HCT116 (cell line): ENCODE results near the gene GARIN5A. TPM values are rescaled to one million over a fixed set of nuclear protein-coding genes. Genes with fewer than 3 reads are reported as not detected.

Source experiments
- ATAC-seq: fragments of 200-7000 bp; cut with Tn5 transposase; 2 replicates; pipeline ENCODE4 v1.9.1; 2020; ENCODE audit warnings: mild to moderate bottlenecking, moderate library complexity
- BruUV-seq: library from RNA; stranded (reverse); fragments of 400-500 nt; replicated peaks from 2 replicates; lab custom pipeline; 2021; lab: Mats Ljungman, UMichigan
- CTCF ChIA-PET: fragments of 300-600 bp; sonication (Branson Sonifier 250); formaldehyde crosslinking; loops from one replicate; lab custom pipeline; 2021; ENCODE audit warnings: antibody characterized with exemption; lab: Charles Lee
- POLR2A ChIA-PET: fragments of 300-600, 350-600 bp; sonication (Branson Sonifier 250); formaldehyde crosslinking; loops from one replicate; lab custom pipeline; 2021; ENCODE audit warnings: antibody characterized with exemption; lab: Charles Lee
- RAD21 ChIA-PET, 2 experiments: fragments of 300-600 bp; sonication (Branson Sonifier 250); formaldehyde crosslinking; loops; one replicate each; lab custom pipeline; 2023; ENCODE audit warnings: low total read pairs in 2 of 2; ENCODE audit not compliant: uncharacterized antibody in 2 of 2, unreplicated experiment in 2 of 2, low non-redundant PET in 1 of 2; lab: Charles Lee
- DNase-seq: peaks from one replicate; pipeline ENCODE4 v3.0.0-alpha.2; 2010; ENCODE audit warnings: low read depth, low spot score
- H2AFZ ChIP-seq: fragments of 200-600 bp; shearing (Covaris generic), sonication (generic); 2 replicates; pipeline ENCODE4 v1.6.1; 2017; ENCODE audit warnings: low read depth, mixed run types, mixed read lengths, antibody characterized with exemption, low read length; ENCODE audit not compliant: poor library complexity, severe bottlenecking
- H3K27ac ChIP-seq: 2 replicates; pipeline ENCODE4 v1.5.1; 2012; ENCODE audit warnings: low read depth, low read length
- H3K27me3 ChIP-seq: fragments of 200-600 bp; sonication (generic); 2 replicates; pipeline ENCODE4 v1.6.1; 2016; ENCODE audit warnings: mixed run types, low read length, mixed read lengths; ENCODE audit not compliant: insufficient read depth
- H3K36me3 ChIP-seq, 2 experiments: fragments of 200-500 bp in 1 of 2; fragments of 200-600 bp in 1 of 2; sonication (Bioruptor generic) in 1 of 2; sonication (generic) in 1 of 2; 2 replicates each; pipeline versions ENCODE4 v1.5.1 to v1.6.1; 2014 to 2016; ENCODE audit warnings: low read length in 2 of 2, inconsistent platforms in 1 of 2, mixed read lengths in 1 of 2, mixed run types in 1 of 2; ENCODE audit not compliant: insufficient read depth in 2 of 2, control insufficient read depth in 1 of 2
- H3K4me1 ChIP-seq, 2 experiments: fragments of 200-600 bp in 1 of 2; sonication (generic) in 1 of 2; 2 replicates each; pipeline versions ENCODE4 v1.5.1 to v1.6.1; 2012 to 2017; ENCODE audit warnings: low read length in 2 of 2, inconsistent platforms in 1 of 2, mild to moderate bottlenecking in 1 of 2, mixed read lengths in 1 of 2, mixed run types in 1 of 2, moderate library complexity in 1 of 2; ENCODE audit not compliant: insufficient read depth in 2 of 2, control insufficient read depth in 1 of 2
- H3K4me2 ChIP-seq: fragments of 200-600 bp; sonication (generic); 2 replicates; pipeline ENCODE4 v1.6.1; 2017; ENCODE audit warnings: mixed run types, low read length, mixed read lengths
- H3K4me3 ChIP-seq, 2 experiments: fragments of 200-600 bp in 1 of 2; sonication (generic) in 1 of 2; replicated peaks in 1 of 2; 2 replicates each; pipeline ENCODE4 v1.5.1; 2011 to 2016; ENCODE audit warnings: low read length in 2 of 2, control low read depth in 1 of 2, low read depth in 1 of 2, mild to moderate bottlenecking in 1 of 2, mixed read lengths in 1 of 2, mixed run types in 1 of 2
- H3K79me2 ChIP-seq: fragments of 200-600 bp; sonication (generic); 2 replicates; pipeline ENCODE4 v1.6.1; 2017; ENCODE audit warnings: mild to moderate bottlenecking, mixed run types, low read length, moderate library complexity, mixed read lengths; ENCODE audit not compliant: insufficient read depth
- H3K9ac ChIP-seq: fragments of 200-600 bp; sonication (generic); 2 replicates; pipeline ENCODE4 v1.6.1; 2016; ENCODE audit warnings: low read length, mixed read lengths
- H3K9me2 ChIP-seq: fragments of 200-600 bp; sonication (generic), shearing (Covaris generic); 2 replicates; pipeline ENCODE4 v1.6.1; 2017; ENCODE audit warnings: mixed run types, mild to moderate bottlenecking, moderate library complexity; ENCODE audit not compliant: insufficient read depth
- H3K9me3 ChIP-seq, 2 experiments: fragments of 200-500 bp in 1 of 2; fragments of 200-600 bp in 1 of 2; sonication (Bioruptor generic) in 1 of 2; sonication (generic) in 1 of 2; 2 replicates each; pipeline ENCODE4 v1.6.1; 2014 to 2017; ENCODE audit warnings: low read length in 2 of 2, mixed read lengths in 2 of 2, inconsistent platforms in 1 of 2, low read depth in 1 of 2, mild to moderate bottlenecking in 1 of 2, mixed run types in 1 of 2, moderate library complexity in 1 of 2; ENCODE audit not compliant: control insufficient read depth in 1 of 2, insufficient read depth in 1 of 2
- H4K20me1 ChIP-seq: fragments of 200-600 bp; sonication (generic), shearing (Covaris generic); 2 replicates; pipeline ENCODE4 v1.6.1; 2017; ENCODE audit warnings: mixed run types, mild to moderate bottlenecking, moderate library complexity; ENCODE audit not compliant: insufficient read depth
- CBX3 ChIP-seq: IDR thresholded peaks from 2 replicates; pipeline ENCODE4 v1.6.1; 2012; ENCODE audit warnings: low read depth
- CEBPB ChIP-seq: IDR thresholded peaks from 2 replicates; pipeline ENCODE4 v1.6.1; 2012; ENCODE audit warnings: low read depth
- EGR1 ChIP-seq: IDR thresholded peaks from 2 replicates; pipeline ENCODE4 v1.6.1; 2012; ENCODE audit warnings: low read depth
- ELF1 ChIP-seq: IDR thresholded peaks from 2 replicates; pipeline ENCODE4 v1.6.1; 2012; ENCODE audit warnings: low read depth, borderline replicate concordance
- EZH2phosphoT487 ChIP-seq: fragments of 200-600 bp; IDR thresholded peaks from 2 replicates; pipeline ENCODE4 v1.6.1; 2018; ENCODE audit warnings: antibody characterized with exemption, borderline replicate concordance
- JUND ChIP-seq: IDR thresholded peaks from 2 replicates; pipeline ENCODE4 v1.6.1; 2012
- POLR2A ChIP-seq: IDR thresholded peaks from 2 replicates; pipeline ENCODE4 v1.7.0; 2011; ENCODE audit warnings: borderline replicate concordance; ENCODE audit not compliant: insufficient read depth, insufficient read length; ENCODE audit errors: extremely low read depth
- POLR2AphosphoS5 ChIP-seq: IDR thresholded peaks from 2 replicates; pipeline ENCODE4 v1.6.1; 2011; ENCODE audit warnings: mild to moderate bottlenecking, low read depth, low read length, moderate library complexity
- RAD21 ChIP-seq: IDR thresholded peaks from 2 replicates; pipeline ENCODE4 v1.6.1; 2012; ENCODE audit warnings: low read depth, mild to moderate bottlenecking
- SIN3A ChIP-seq: IDR thresholded peaks from 2 replicates; pipeline ENCODE4 v1.6.1; 2012; ENCODE audit warnings: low read depth
- SP1 ChIP-seq: IDR thresholded peaks from 2 replicates; pipeline ENCODE4 v1.6.1; 2012; ENCODE audit warnings: low read depth
- TCF7L2 ChIP-seq: IDR thresholded peaks from 2 replicates; pipeline ENCODE4 v1.7.0; 2011; ENCODE audit warnings: borderline replicate concordance, inconsistent platforms; ENCODE audit not compliant: insufficient read depth, insufficient read length; ENCODE audit errors: extremely low read depth
- ZFX ChIP-seq: fragments of 450-650 bp; IDR thresholded peaks from 2 replicates; pipeline ENCODE4 v1.6.1; 2017
- ZNF274 ChIP-seq: fragments of 200-500 bp; sonication (Bioruptor generic); IDR thresholded peaks from 2 replicates; pipeline ENCODE4 v1.6.1; 2014; ENCODE audit warnings: mild to moderate bottlenecking, low read depth, low read length, inconsistent platforms
- intact Hi-C: fragments of 100-400 bp; cut with micrococcal nuclease; formaldehyde crosslinking; loops from 2 replicates; pipeline ENCODE4 v1.10.0; 2022
- total RNA-seq: library from RNA; stranded (reverse); gene quantifications from one replicate; pipeline ENCODE4 v1.2.1, GENCODE V29; 2021; ENCODE audit not compliant: unreplicated experiment
- TF ChIP-seq, protein P1 (sequence below): IDR thresholded peaks from 2 replicates; pipeline ENCODE4 v1.6.1; 2011; ENCODE audit warnings: mild to moderate bottlenecking, low read length, moderate library complexity; ENCODE audit not compliant: insufficient replicate concordance; ENCODE audit errors: extremely low read depth
- TF ChIP-seq, protein P2 (sequence below): IDR thresholded peaks from 2 replicates; pipeline ENCODE4 v1.6.1; 2012
- TF ChIP-seq, protein P3 (sequence below): IDR thresholded peaks from 2 replicates; pipeline ENCODE4 v1.6.1; 2012

GARIN5A gene
- total RNA-seq, 1 experiment from 2014 or later = 12.2 TPM

DNA sequence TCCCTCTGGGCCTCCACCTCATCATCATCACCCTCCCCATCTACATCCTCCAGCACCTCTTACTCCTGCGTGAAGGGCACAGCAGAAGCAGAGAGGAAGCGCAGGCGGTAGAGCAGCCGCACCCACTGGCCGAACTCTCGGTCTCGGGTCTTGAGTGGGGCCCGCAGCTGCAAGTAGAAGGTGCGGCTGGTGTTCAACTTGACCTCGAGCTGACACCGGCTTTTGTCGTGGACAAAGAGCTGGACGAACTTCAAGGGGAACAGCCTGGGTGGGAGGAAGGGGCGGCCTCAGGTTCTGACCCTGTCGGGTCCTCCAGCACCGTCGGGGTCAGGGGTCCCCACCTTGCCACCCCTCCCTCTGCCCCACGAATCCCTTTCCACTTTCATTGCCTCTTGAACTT is 9.1 kb downstream of the GARIN5A start:
- POLR2A ChIA-PET = no interaction called here

More for the DNA sequence above, 9.1 kb downstream of the GARIN5A start:
- Histone ChIP-seq H3K36me3 (no peaks in the 10 kb centered on the region), H2AFZ (no peak overlapping the region), H3K27ac (no peak overlapping the region), H3K4me2 (no peak overlapping the region), H3K9ac (no peak overlapping the region), H3K79me2 (no peaks in the 10 kb centered on the region), H3K4me3 (no peak overlapping the region), H3K4me1 (peaks cover 12 to 22% of the 10 kb centered on the region in 2 experiments), H3K27me3 (no peaks in the 10 kb centered on the region), H4K20me1 (no peaks in the 10 kb centered on the region), H3K9me2 (no peaks in the 10 kb centered on the region), H3K9me3 (no peaks in the 10 kb centered on the region)
- TF ChIP-seq ZFX = no peak
- no peak for TF ChIP-seq TCF7L2
- TF ChIP-seq RAD21 = no peak
- no peak for TF ChIP-seq ZNF274
- TF ChIP-seq, protein P1, sequence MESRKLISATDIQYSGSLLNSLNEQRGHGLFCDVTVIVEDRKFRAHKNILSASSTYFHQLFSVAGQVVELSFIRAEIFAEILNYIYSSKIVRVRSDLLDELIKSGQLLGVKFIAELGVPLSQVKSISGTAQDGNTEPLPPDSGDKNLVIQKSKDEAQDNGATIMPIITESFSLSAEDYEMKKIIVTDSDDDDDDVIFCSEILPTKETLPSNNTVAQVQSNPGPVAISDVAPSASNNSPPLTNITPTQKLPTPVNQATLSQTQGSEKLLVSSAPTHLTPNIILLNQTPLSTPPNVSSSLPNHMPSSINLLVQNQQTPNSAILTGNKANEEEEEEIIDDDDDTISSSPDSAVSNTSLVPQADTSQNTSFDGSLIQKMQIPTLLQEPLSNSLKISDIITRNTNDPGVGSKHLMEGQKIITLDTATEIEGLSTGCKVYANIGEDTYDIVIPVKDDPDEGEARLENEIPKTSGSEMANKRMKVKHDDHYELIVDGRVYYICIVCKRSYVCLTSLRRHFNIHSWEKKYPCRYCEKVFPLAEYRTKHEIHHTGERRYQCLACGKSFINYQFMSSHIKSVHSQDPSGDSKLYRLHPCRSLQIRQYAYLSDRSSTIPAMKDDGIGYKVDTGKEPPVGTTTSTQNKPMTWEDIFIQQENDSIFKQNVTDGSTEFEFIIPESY = no peak
- no peak for TF ChIP-seq EZH2phosphoT487
- TF ChIP-seq CEBPB = no peak
- no peak for TF ChIP-seq EGR1
- TF ChIP-seq, protein P2, sequence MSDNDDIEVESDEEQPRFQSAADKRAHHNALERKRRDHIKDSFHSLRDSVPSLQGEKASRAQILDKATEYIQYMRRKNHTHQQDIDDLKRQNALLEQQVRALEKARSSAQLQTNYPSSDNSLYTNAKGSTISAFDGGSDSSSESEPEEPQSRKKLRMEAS = no peak
- no peak for TF ChIP-seq POLR2A
- TF ChIP-seq CBX3 = no peak
- TF ChIP-seq, protein P3, sequence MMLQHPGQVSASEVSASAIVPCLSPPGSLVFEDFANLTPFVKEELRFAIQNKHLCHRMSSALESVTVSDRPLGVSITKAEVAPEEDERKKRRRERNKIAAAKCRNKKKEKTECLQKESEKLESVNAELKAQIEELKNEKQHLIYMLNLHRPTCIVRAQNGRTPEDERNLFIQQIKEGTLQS = no peak
- no peak for TF ChIP-seq ELF1
- TF ChIP-seq SP1 = no peak
- TF ChIP-seq JUND = no peak
- TF ChIP-seq SIN3A = no peak
- TF ChIP-seq POLR2AphosphoS5 = no peak
- RAD21 ChIA-PET = no interaction called here
- CTCF ChIA-PET = no interaction called here
- intact Hi-C loops = no loop called here
- BruUV-seq = no TSS peak
- ATAC-seq = no peak
- no peak for DNase-seq
